Measurements from ENCODE around the gene AIG1. TPM values are rescaled to one million over a fixed set of nuclear protein-coding genes. Genes with fewer than 3 reads are reported as not detected.

Gene AIG1
- total RNA-seq, 1 donor from 2014 or later = 7.2 TPM

DNA sequence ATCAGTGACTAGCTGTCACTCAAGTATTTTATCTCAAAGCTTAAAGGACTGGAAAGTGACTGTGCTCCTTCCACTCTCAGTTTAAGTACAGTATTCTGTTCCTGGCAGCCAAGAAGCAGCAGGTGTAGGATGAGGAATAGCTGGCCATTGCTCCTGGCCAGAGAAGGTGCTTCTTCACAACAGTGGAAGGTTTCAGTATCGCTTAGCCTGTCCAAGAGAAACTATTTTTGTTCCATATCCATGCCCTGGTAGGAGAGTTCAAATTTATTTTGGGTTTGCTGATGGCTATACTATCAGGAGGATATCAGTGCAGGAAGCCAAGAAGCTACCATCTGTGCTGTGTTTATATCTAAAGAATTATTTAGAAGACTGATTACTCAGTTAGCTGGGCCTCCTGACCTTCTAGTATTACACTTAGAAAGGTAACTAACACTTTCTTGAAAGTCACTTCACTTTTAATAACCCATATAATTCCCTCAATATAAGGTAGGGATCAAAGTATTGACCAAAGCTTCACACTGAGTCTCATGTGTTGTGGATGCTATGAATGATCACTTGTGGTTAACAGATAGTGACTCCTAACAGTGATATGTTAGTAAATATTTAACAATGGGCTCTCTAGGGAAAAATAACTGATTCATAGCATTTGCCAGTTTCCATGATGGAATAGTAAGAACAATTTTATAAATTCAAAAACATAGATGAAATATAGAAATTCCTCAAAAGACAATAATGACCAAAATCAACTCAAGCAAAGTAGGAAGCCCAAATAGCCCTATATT lies 99.9 kb downstream of the AIG1 start:
- CTCF ChIA-PET = no interaction called here
- DNase-seq (no peak), ATAC-seq (ENCODE audit: low read depth) (no peak)
- intact Hi-C loops (cut with micrococcal nuclease) = no loop called here
- Mint-ChIP-seq H3K36me3 (ENCODE audit: low read depth) (no peaks in the 10 kb centered on the region), H3K27ac (no peak overlapping the region), H3K4me3 (no peak overlapping the region), H3K9me3 (no peaks in the 10 kb centered on the region), H3K4me1 (no peaks in the 10 kb centered on the region), H3K27me3 (no peaks in the 10 kb centered on the region)
- POLR2A ChIA-PET = no interaction called here
- no peak for TF ChIP-seq CTCF (IDR thresholded peaks at IDR 0.05)

DNA sequence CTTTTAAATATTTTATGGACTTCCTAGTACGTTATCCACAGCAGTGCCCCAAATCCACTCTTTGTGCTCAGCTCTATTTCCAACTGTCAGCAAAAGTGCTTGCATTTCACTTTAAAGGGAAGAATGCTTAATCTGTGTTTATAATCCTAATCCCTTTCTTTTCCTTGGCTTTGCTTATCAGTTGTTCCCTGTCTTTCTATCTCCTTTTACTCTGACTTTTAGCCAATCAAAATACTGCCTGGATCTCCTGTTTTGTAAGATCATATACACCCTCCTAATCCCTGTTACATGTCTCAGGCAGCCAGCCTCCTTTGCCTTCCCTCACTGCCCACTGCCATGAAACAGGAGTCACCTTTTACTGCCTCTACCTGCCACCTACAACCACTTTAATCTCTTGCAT lies 102.9 kb downstream of the AIG1 start:
- no peak overlapping the region for H3K4me3 Mint-ChIP-seq
- H3K36me3 Mint-ChIP-seq (ENCODE audit: low read depth) = peaks cover 5% of the 10 kb centered on the region
- H3K27me3 Mint-ChIP-seq = no peaks in the 10 kb centered on the region
- CTCF ChIA-PET = no interaction called here
- no peak overlapping the region for H3K27ac Mint-ChIP-seq
- no peak for ATAC-seq (ENCODE audit: low read depth)
- no peaks in the 10 kb centered on the region for H3K4me1 Mint-ChIP-seq
- TF ChIP-seq CTCF (IDR thresholded peaks at IDR 0.05) = no peak
- POLR2A ChIA-PET = no interaction called here
- intact Hi-C loops (cut with micrococcal nuclease) = no loop called here
- no peaks in the 10 kb centered on the region for H3K9me3 Mint-ChIP-seq
- no peak for DNase-seq

GRCh38 chr6:143164565-143165105 lies 103.9 kb downstream of the AIG1 start:
- CTCF ChIA-PET = no interaction called here
- TF ChIP-seq CTCF (IDR thresholded peaks at IDR 0.05) = no peak
- intact Hi-C loops (cut with micrococcal nuclease) = no loop called here
- no peak overlapping the region for H3K4me3 Mint-ChIP-seq
- no peak overlapping the region for H3K27ac Mint-ChIP-seq
- ATAC-seq (ENCODE audit: low read depth) (no peak), DNase-seq (no peak)
- no peaks in the 10 kb centered on the region for H3K9me3 Mint-ChIP-seq
- H3K4me1 Mint-ChIP-seq = no peaks in the 10 kb centered on the region
- no peaks in the 10 kb centered on the region for H3K27me3 Mint-ChIP-seq
- peaks cover 5% of the 10 kb centered on the region for H3K36me3 Mint-ChIP-seq (ENCODE audit: low read depth)
- POLR2A ChIA-PET = no interaction called here

- no peak for ATAC-seq (ENCODE audit: low read depth)
Observed at GRCh38 chr6:143165315-143165855, 104.7 kb downstream of the AIG1 start.

More at GRCh38 chr6:143165315-143165855, 104.7 kb downstream of the AIG1 start:
- intact Hi-C loops (cut with micrococcal nuclease) = no loop called here
- H3K4me3 Mint-ChIP-seq = no peak overlapping the region
- ChIA-PET POLR2A (no interaction called here), CTCF (no interaction called here)
- no peak for DNase-seq
- no peaks in the 10 kb centered on the region for H3K4me1 Mint-ChIP-seq
- H3K9me3 Mint-ChIP-seq = no peaks in the 10 kb centered on the region
- no peak for TF ChIP-seq CTCF (IDR thresholded peaks at IDR 0.05)
- peaks cover 8% of the 10 kb centered on the region for H3K36me3 Mint-ChIP-seq (ENCODE audit: low read depth)
- no peak overlapping the region for H3K27ac Mint-ChIP-seq
- H3K27me3 Mint-ChIP-seq = no peaks in the 10 kb centered on the region

All from activated B cell treated with CpG ODN at 0.5 μM for 24 hours (primary cell).